IPS-11a (cell line): ENCODE measurements around the gene CAMTA1.

ENCODE experiments used
- H3K4me3 ChIP-seq: one replicate; pipeline ENCODE4 v1.5.1; 2013; ENCODE audit warnings: low read depth, low read length, control low read depth

Gene CAMTA1

GRCh38 chr1:7221826-7222694, 436.8 kb downstream of the CAMTA1 start:
- no peak overlapping the region for H3K4me3 ChIP-seq

GRCh38 chr1:7222695-7223015, 437.4 kb downstream of the CAMTA1 start:
- no peak overlapping the region for H3K4me3 ChIP-seq

DNA sequence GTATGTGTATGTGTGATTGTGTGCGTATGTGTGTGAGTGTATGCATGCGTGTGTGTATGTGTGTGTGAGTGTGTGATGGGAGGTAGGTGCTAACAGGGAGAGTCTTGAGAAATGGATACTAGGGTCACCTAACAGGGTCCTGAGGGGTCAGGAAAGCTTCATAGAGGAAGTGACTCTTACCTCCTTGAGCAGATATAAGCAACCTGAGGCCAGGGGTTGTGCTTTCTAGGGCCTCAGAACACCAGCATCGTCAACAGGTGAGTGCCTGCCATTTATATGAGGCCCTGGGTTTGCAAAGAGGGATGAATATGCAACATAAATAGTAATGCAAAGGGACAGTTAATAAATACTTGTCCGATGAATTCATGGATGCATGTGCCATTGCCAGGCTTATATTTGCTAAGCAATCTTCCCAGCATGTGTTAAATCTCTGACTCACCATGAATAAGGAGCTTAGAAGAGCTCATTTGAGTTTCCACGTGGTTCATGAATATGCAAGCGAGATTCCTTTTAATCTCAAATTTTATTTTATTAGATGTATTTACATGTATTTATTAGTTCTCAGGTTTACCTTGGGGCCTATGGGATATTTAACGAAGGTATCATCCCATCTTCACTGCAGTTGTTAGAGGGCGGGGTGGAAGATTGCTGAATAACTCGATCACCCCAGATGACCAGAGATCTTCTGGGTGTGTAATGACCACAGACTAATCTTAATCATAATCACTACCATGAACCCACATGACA, 438.3 kb downstream of the CAMTA1 start:
- H3K4me3 ChIP-seq = no peak overlapping the region

DNA sequence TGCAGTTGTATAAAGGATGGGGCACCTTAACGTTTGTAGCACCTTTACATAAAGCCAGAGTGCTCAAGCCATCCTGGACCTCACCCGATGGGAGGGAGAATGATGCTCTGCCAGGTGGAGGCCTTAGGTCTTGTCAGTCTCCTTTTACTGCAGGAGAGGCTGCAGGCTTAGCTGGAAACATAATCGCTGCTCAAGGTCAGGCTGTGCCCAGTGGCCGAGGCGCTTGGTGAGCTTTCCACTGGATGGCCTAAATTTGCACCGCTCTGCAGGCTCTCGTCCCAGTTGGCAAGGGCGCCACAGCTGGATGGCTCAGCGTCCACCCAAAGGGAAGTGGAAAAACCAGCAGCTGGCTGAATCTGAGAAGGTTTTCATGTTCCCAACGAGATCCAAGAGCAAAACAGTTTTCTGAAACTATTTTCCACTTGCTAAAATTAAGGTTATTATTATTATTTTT, 438.9 kb downstream of the CAMTA1 start:
- no peak overlapping the region for H3K4me3 ChIP-seq

GRCh38 chr1:7224644-7225043, 439.4 kb downstream of the CAMTA1 start:
- H3K4me3 ChIP-seq = no peak overlapping the region

GRCh38 chr1:7225711-7226505, 440.7 kb downstream of the CAMTA1 start:
- H3K4me3 ChIP-seq = no peak overlapping the region

DNA sequence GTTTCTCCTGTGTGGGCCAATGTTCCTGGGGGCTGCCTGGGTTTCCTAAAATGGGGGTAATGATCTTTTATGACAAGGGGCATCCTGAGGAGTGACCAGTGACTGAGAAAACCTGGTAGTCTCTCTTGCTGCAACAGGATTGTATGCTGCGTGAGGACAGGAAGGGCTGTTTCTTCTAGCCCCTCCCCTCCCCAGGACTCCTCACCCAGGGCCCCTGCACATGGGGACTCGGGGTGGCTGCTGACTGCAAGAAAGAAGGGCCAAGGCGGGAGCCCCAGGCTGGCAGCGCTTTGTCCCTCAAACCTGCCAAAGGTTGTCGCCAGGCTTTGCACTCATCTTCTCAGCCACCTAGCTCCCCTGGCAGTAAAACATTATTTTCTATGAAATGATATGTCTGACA, 442.4 kb downstream of the CAMTA1 start:
- no peak overlapping the region for H3K4me3 ChIP-seq

DNA sequence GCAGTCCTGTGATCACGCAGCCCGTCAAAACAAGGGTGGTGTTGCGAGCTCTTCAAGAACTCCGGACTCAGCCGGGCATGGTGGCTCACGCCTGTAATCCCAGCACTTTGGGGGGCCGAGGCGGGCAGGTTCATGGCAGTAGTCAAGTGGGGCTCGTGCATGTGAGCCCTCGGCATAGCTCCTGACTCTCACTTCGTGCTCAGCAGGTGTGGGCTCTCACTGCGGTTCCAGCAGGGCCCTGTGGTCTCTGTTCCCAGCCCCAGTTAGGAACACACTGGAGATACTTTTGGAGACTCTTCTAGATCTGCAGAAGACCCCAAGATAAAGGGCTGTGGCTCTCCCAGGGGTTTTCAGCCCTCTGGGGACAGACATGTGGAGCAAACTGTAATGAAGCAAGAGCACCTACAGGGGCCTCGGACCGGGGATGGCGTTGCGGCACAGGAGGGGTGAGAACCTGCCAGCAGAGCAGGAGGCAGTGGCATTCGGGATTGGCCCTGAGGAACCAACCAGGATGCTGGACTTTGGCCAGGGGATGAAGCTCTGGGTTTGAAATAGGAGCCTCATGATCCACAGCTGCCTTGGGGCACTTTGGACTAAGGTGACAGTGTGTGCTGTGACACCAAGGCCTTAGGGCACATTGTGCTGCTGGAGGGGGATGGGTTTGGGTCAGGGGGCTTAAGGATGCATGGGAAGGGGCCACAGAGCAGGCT, 443.2 kb downstream of the CAMTA1 start:
- no peak overlapping the region for H3K4me3 ChIP-seq

DNA sequence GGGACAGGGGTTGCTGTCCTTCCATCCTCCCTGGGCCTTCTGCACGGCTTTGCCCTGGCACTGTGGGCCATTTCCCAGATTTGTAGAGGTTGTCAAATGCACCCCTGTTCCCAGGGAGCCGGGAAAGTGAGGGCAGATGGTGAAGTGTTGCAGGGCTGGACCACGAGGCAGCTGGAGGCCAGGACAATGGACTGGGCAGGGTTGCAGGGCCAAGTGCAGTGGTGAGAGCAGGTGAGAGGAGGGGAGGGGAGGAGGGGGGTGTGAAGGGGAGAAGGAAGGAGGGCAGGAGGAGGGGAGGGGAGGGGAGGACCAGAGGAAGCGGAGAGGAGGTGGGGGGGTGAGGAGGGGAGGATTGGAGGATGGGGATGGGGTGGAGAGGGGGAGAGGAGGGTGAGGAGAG, 443.9 kb downstream of the CAMTA1 start:
- no peak overlapping the region for H3K4me3 ChIP-seq

GRCh38 chr1:7229696-7230631, 444.7 kb downstream of the CAMTA1 start:
- H3K4me3 ChIP-seq = no peak overlapping the region

DNA sequence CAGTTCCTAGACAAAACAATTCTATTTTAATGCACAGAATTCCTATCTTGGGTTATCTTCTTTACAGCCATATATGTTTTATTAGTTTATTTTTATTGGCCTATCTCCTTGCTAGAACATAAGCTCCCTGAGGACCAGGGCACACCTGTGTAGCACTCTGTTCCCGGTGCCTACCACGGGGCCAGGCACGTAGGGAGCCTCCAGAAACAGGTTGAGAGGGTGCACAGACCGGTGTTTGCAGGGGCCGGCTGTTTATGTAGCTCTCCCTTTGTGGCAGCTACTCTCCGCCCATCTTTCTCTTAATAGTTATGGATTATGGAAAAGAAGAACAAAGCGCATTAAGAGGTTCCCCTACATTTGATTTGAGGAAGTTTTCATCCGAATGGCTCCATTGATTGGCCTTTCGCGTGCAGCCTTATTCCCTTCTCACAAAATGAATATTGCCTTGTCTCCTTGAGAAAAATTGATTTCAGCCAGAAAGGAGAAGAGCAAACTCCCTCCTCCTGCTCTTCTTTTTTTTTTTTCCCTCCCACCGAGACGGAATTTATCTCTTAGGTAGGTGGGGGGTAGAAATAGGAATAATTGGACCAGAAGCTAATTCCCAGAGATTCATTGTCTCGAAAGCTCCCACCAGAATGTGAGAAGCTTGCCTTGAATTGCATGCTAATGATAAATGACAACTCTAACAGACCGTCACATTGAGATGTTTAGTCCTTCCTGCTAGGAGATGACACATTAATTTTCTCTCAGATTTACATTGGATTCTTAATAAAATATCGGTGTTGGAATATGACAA, 447.4 kb downstream of the CAMTA1 start:
- no peak overlapping the region for H3K4me3 ChIP-seq

DNA sequence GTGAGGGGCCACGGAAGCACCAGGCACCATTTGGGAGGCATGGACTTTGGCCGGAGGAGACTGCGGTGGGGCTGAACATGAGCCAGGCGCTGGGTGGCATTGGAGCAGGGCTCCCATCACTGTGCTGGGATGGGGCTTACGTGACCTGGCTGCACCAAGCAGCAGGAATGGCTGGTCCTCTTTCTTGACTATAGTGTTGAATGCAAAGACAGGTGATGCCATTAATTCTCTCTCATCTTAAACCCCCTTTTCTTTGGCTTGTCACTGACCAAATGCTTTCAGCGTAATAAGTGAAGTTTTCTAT, 447.9 kb downstream of the CAMTA1 start:
- H3K4me3 ChIP-seq = no peak overlapping the region

DNA sequence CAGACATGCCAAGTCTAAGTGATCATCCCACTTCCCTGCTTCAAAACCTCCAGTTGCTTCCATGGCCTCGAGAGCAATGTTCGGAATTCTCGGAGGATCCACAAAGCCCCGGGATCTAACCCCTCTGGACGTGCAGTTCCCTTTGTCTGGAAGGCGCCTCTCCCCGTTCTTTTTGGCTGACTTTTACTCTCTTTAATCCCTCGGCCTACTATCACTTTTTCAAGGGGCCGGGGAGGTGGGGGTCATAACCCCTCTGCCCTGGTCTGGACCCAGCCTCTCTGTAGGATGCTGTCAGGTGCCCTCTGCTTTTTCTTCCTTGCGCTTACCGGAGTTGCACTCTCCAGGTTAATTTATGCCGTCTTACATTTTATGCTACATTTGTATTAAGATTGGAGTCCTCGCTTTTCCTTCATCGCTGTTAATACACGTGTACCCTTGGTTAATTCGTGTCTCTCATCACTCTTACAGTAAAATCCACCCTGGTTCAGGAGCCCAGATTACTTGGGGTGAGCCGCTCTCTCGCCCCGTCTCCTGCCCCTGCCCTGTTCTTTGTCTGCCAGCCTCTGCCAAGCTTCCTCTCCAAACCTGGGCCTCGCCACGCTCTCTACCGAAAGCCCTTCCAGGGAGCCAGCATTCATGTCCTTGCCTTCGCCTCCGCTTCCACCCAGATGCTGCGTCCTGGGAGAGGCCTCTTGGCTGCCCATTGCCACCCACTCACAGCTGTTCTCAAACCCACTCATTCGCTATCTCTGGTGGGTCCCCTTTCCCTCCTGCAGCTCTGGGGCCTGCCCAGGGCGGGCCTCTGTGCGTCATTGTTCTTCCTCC, 448.6 kb downstream of the CAMTA1 start:
- H3K4me3 ChIP-seq = no peak overlapping the region

- H3K4me3 ChIP-seq = no peak overlapping the region
These were observed 449.2 kb downstream of the CAMTA1 start for GRCh38 chr1:7234471-7234755.

GRCh38 chr1:7235871-7236517, 450.7 kb downstream of the CAMTA1 start:
- no peak overlapping the region for H3K4me3 ChIP-seq

DNA sequence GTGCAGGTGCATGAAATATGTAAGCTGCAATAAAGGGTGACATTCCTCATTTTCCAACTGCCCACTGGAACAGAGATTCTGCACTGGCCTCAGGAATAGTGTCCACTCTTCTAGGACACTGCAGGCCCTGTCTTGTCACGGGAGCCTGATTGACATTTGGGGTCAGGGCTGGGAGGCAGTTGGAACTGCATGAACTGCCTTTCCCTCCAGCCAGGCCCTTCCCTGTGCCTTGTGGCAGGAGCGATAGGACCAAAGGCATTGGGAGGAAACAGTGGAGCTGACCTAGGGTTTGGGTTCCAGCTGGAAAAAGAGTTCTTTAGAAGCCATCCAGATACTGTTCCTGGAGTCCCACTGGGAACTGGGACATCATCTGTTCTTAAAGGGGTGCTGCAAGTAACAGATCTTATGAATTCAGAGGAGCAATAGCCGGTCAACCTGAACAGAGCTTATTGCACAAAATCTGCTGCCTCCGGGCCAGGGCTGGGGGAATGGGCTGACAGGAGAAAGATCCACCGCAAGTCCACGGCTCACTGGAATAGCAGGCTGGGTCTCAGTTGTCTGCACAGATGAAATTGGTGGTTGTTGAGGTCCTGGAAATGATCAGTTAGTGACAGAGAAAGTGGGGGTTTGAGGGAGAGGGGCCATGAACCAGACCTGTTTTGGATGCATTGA, 451.7 kb downstream of the CAMTA1 start:
- H3K4me3 ChIP-seq = no peak overlapping the region

DNA sequence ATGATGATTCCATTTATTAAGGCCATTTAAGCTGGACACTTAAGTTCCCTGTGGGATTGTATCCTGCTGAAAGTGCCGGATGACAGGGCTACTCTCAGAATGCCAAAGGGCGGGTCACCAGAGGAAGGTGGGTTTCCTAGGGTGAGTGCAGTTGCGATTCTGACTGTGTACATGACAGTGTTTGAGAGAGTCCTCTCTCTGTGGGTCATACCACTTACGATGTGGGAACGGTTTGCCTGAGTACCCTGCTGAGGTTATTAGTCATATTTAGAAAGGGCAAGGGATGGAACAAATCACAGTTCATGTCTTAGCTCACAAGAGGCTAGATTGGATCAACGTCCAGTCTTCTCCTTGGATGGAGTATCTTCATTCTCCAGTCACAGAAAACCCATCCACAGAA, 461.9 kb downstream of the CAMTA1 start:
- no peak overlapping the region for H3K4me3 ChIP-seq
